Common myeloid progenitor, CD34-positive (primary cell): ENCODE results near the gene OASL.
A peak's percentile ranks its signal among the peaks of the same experiment; 100 is the strongest.

Experiments used
- CTCF ChIA-PET: fragments of 350-600 bp; sonication (Branson Sonifier 250); formaldehyde crosslinking; loops from one replicate; lab custom pipeline; 2021; ENCODE audit warnings: antibody characterized with exemption; lab: Charles Lee
- POLR2A ChIA-PET: fragments of 350-600 bp; sonication (Branson Sonifier 250); formaldehyde crosslinking; loops from one replicate; lab custom pipeline; 2021; ENCODE audit warnings: antibody characterized with exemption; lab: Charles Lee
- DNase-seq, 3 donors: peaks; one replicate each; pipeline versions ENCODE4 v3.0.0 to v3.0.0-alpha.2; 2013
- H3K27ac ChIP-seq, 2 experiments: 1 replicate in 1 of 2; 2 replicates in 1 of 2; pipeline ENCODE4 v1.7.0; 2013; ENCODE audit warnings: inconsistent platforms in 2 of 2, low read length in 2 of 2, mild to moderate bottlenecking in 2 of 2, low read depth in 1 of 2, moderate library complexity in 1 of 2; ENCODE audit not compliant: severe bottlenecking in 2 of 2, insufficient read depth in 1 of 2, poor library complexity in 1 of 2
- H3K27me3 ChIP-seq, 5 experiments: replicated peaks in 2 of 5; 1 replicate in 3 of 5; 2 replicates in 2 of 5; pipeline versions ENCODE4 v1.6.1 to v1.7.0; 2013; ENCODE audit warnings: low read length in 4 of 5, mild to moderate bottlenecking in 2 of 5, moderate library complexity in 2 of 5, inconsistent platforms in 1 of 5; ENCODE audit not compliant: insufficient read depth in 5 of 5, control insufficient read depth in 4 of 5
- H3K36me3 ChIP-seq, 4 experiments: 1 replicate in 2 of 4; 2 replicates in 2 of 4; pipeline versions ENCODE4 v1.6.1 to v1.7.0; 2013; ENCODE audit warnings: low read length in 3 of 4, control low read depth in 1 of 4, mild to moderate bottlenecking in 1 of 4; ENCODE audit not compliant: control insufficient read depth in 4 of 4, insufficient read depth in 4 of 4
- H3K4me1 ChIP-seq, 4 experiments: 1 replicate in 3 of 4; 2 replicates in 1 of 4; pipeline versions ENCODE4 v1.6.1 to v1.7.1; 2013; ENCODE audit warnings: low read length in 3 of 4, mild to moderate bottlenecking in 3 of 4, control low read depth in 1 of 4, inconsistent platforms in 1 of 4, moderate library complexity in 1 of 4; ENCODE audit not compliant: control insufficient read depth in 4 of 4, insufficient read depth in 4 of 4; ENCODE audit errors: control extremely low read depth in 1 of 4
- H3K4me3 ChIP-seq, 7 experiments: 1 replicate in 4 of 7; 2 replicates in 3 of 7; pipeline versions ENCODE4 v1.5.1 to v1.7.0; 2013; ENCODE audit warnings: mild to moderate bottlenecking in 7 of 7, low read length in 6 of 7, moderate library complexity in 6 of 7, inconsistent platforms in 2 of 7, low read depth in 2 of 7, control low read depth in 1 of 7; ENCODE audit not compliant: insufficient read depth in 4 of 7, control insufficient read depth in 1 of 7; ENCODE audit errors: extremely low read depth in 1 of 7
- H3K9me3 ChIP-seq, 5 experiments: 1 replicate in 4 of 5; 2 replicates in 1 of 5; pipeline versions ENCODE4 v1.6.1 to v1.7.1; 2013; ENCODE audit warnings: low read length in 4 of 5, mild to moderate bottlenecking in 2 of 5, inconsistent platforms in 1 of 5, low read depth in 1 of 5, moderate library complexity in 1 of 5; ENCODE audit not compliant: control insufficient read depth in 4 of 5, insufficient read depth in 2 of 5; ENCODE audit errors: control extremely low read depth in 1 of 5
- WGBS: methylation state at CpG from one replicate; pipeline ENCODE4 v1.1.5; 2013; ENCODE audit not compliant: insufficient coverage; 5-methylcytosine and 5-hydroxymethylcytosine counted together

OASL gene

DNA sequence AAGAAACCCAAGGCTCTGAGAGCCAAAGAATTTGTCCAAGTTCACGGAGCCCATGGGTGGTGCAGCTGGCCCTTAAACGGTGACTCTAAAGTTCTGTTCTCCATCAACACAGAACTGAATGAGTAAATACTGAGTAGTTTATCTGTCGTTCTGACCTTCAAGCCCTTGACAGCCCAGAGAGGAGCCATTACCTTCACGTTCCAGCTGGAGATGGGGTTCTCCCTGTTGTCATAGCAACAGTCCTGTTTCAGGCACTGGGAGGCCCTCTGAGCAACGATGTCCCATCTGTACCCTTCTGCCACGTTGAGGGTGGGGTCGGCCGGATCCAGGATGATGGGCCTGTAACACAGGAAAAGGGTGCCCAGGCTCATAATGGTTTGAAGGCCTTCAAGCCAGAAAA lies 15.2 kb downstream of the OASL start:
- no peak overlapping the region for H3K4me3 ChIP-seq
- no peak for DNase-seq
- CTCF ChIA-PET: interaction anchor here (0.8 kb wide), 1 partner anchor 18 kb away, joined by 3 read pairs; no protein-coding TSS in a partner anchor
- 92% methylated on average over 8 of the region's 8 CpGs for WGBS
- POLR2A ChIA-PET: no interaction called here
- H3K36me3 ChIP-seq: no peaks in the 10 kb centered on the region
- peaks cover 0 to 3% (median 0%) of the 10 kb centered on the region in 5 experiments for H3K9me3 ChIP-seq
- no peaks in the 10 kb centered on the region for H3K27me3 ChIP-seq
- no peaks in the 10 kb centered on the region for H3K4me1 ChIP-seq
- H3K27ac ChIP-seq: no peak overlapping the region

DNA sequence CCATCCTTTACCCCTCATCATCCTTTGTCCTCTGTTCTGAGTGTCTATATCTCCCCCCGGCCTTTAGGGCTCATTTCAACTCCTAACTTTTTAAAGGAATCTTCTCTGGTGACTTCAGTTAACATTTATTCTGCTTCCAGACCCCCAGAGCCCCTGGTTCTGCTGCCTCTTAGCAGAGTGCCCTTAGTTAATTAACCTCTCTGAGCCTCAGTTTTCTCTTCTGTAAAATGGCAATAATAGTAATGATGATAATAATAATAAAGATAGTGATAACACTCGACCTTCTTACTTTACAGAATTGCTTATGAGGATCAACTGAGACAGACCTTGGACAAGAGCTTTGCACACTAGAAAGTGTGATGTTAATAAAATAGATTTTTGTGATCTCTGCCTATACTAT lies 16.3 kb downstream of the OASL start:
- no peak for DNase-seq
- H3K36me3 ChIP-seq: no peaks in the 10 kb centered on the region
- no peaks in the 10 kb centered on the region for H3K4me1 ChIP-seq
- H3K4me3 ChIP-seq: no peak overlapping the region
- H3K27ac ChIP-seq: no peak overlapping the region
- peaks cover 0 to 4% (median 0%) of the 10 kb centered on the region in 5 experiments for H3K9me3 ChIP-seq
- POLR2A ChIA-PET: no interaction called here
- H3K27me3 ChIP-seq: no peaks in the 10 kb centered on the region
- CTCF ChIA-PET: no interaction called here
- 100% methylated on average over 1 of the region's 2 CpGs for WGBS

DNA sequence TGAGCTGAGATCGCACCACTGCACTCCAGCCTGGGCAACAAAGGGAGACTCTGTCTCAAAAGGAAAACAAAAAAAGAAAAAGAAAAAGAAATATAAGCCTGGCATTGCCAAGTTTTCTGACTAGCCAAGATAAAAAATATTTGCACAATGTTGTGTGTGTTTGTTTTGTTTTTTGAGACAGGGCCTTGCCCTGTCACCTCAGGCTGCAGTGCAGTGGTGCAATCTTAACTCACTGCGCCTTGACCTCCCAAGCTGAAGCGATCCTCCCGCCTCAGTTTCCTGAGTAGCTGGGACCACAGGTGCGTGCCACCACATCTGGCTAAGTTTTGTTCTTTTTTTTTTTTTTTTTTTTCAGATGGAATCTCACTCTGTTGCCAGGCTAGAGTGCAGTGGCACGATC lies 17.3 kb downstream of the OASL start:
- WGBS: 100% methylated on average over 4 of the region's 6 CpGs
- H3K36me3 ChIP-seq: no peaks in the 10 kb centered on the region
- no peaks in the 10 kb centered on the region for H3K4me1 ChIP-seq
- DNase-seq: no peak
- no peaks in the 10 kb centered on the region for H3K27me3 ChIP-seq
- ChIA-PET CTCF (no interaction called here), POLR2A (no interaction called here)
- H3K9me3 ChIP-seq: peaks cover 0 to 4% (median 0%) of the 10 kb centered on the region in 5 experiments
- H3K4me3 ChIP-seq: no peak overlapping the region
- H3K27ac ChIP-seq: no peak overlapping the region

DNA sequence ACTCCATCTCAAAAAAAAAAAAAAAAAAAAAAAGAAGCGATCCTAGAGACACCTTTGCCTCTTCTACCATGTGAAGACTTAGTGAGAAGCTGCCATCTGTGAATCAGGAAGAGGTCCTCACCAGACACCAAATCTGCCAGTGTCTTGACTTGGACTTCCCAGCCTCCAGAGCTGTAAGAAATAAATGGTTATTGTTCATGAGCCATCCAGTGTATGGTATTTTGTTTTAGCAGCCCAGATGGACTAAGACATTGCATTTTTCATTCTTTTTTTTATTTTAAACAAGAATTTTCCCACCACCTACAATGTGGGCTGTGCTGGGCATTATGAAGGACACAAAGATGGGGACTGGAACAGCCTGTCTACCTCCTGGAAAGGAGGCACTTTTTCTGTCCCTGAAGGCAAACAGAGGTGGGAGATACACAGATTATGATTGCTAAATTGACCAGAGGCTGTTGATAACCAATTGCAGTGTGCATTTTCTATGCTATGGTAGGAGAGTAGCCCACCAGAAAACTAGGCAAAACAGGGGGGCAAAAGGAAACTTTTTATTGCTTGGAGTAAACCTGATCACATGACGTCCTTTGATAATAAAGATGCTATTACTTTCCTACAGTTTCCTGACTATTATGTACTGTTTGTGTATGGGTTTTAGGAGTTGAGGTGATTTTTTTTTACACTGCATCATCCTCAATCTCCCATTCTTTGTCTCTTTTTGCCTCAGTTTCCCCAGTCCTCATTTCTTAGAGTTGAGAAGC lies 20.0 kb downstream of the OASL start:
- Histone ChIP-seq H3K4me3 (no peak overlapping the region), H3K9me3 (peaks cover 0 to 4% (median 0%) of the 10 kb centered on the region in 5 experiments), H3K27ac (no peak overlapping the region), H3K36me3 (no peaks in the 10 kb centered on the region), H3K4me1 (peaks cover 3 to 13% (median 8%) of the 10 kb centered on the region in 4 experiments), H3K27me3 (no peaks in the 10 kb centered on the region)
- DNase-seq: no peak
- WGBS: 100% methylated on average over 1 of the region's 2 CpGs
- ChIA-PET CTCF (interaction anchor here (0.7 kb wide), 1 partner anchor 188 kb away, joined by 3 read pairs; no protein-coding TSS in a partner anchor), POLR2A (interaction anchor here (0.6 kb wide), 1 partner anchor 432 kb away, joined by 3 read pairs; no protein-coding TSS in a partner anchor)

- peak in 2 of 3 donors; percentile 8 to 24 for DNase-seq
- POLR2A ChIA-PET: no interaction called here
- 95% methylated on average over 12 of the region's 15 CpGs for WGBS
- Histone ChIP-seq H3K27me3 (no peaks in the 10 kb centered on the region), H3K9me3 (peaks cover 0 to 4% (median 0%) of the 10 kb centered on the region in 5 experiments), H3K4me1 (peaks cover 3 to 13% (median 8%) of the 10 kb centered on the region in 4 experiments), H3K27ac (no peak overlapping the region), H3K4me3 (no peak overlapping the region), H3K36me3 (peaks cover 0 to 3% (median 2%) of the 10 kb centered on the region in 4 experiments)
- CTCF ChIA-PET: interaction anchor here (0.9 kb wide), 1 partner anchor 42 kb away, joined by 3 read pairs; no protein-coding TSS in a partner anchor
These were observed 21.0 kb downstream of the OASL start for GRCh38 chr12:121017966-121018491.

DNA sequence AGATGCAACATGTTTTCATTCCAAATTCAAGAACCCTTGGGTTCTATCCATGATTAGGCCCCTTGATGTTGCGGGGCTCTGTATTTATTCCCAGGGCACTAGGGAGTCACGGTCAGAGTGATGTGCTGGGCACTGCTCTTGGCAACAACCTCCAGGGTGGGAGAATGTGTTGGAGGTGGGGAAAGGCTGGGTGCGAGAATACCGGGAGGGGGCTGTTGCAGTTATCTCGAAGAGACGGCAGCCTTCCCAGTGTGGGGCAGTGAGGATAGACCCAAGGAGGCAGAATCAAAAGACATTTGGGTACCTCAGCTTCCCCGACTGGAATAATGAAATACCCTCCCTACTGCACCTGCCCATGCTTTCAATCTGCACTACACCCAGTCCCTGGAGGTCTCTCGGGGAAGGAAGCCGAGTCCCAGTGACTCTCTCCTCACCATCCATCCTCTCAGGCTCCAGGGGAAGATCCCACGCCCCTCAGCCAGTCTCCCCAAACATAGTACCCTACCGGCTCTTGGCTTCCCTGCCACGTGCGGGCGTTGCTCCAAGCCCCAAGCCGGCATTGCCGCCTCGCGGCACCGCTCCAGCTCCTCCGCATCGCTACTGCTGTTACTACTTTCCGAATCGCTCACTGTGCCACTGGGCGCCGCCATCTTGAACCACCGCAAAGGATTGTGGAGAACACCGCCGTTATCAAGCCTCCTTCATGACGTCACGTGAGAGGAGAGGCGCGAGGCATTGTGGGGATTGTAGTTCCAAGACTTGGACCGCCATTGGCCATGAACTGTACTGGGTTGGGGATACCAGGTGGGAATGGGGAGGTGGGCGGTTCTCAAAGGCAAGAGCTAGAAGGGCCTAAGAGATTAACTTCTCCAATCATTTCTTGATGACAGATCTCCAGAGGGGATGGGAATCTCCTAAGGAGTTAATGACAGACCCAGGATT lies 22.9 kb downstream of the OASL start, which contains the start of gene C12orf43:
C12orf43 (minus strand) TSS at position 663 of the 942 bp plus-strand sequence; CDS start at position 650, 13 bp downstream.
- Histone ChIP-seq H3K27me3 (no peaks in the 10 kb centered on the region), H3K4me1 (peaks cover 3 to 13% (median 8%) of the 10 kb centered on the region in 4 experiments), H3K4me3 (peak within 1 kb of the TSS; percentile 87 to 98 (median 95)), H3K9me3 (peaks cover 0 to 4% (median 0%) of the 10 kb centered on the region in 5 experiments), H3K36me3 (peaks cover 0 to 15% (median 7%) of the 10 kb centered on the region in 4 experiments), H3K27ac (peak within 1 kb of the TSS; percentile 64 to 82)
- WGBS: under 1% methylated on average over 32 of the region's 34 CpGs
- peak; percentile 93 to 94 (median 94) for DNase-seq
- CTCF ChIA-PET: interaction anchor here (0.9 to 1.3 kb wide), 3 partner anchors 9 to 42 kb away, joined by 3 to 4 read pairs (median 3); no protein-coding TSS in a partner anchor
- POLR2A ChIA-PET: interaction anchor here (0.6 kb wide), 1 partner anchor 119 kb away, joined by 3 read pairs; no protein-coding TSS in a partner anchor
